ENCODE measurements around the gene MTCH2. TPM values are rescaled to one million over a fixed set of nuclear protein-coding genes. Genes with fewer than 3 reads are reported as not detected.
"Not testable (repeated sequence)": the region's sequence is repeated elsewhere in the genome, so short reads cannot be mapped to it uniquely, and the experiment has no call there.

Gene MTCH2
- polyA plus RNA-seq, 1 experiment = 194 TPM

DNA sequence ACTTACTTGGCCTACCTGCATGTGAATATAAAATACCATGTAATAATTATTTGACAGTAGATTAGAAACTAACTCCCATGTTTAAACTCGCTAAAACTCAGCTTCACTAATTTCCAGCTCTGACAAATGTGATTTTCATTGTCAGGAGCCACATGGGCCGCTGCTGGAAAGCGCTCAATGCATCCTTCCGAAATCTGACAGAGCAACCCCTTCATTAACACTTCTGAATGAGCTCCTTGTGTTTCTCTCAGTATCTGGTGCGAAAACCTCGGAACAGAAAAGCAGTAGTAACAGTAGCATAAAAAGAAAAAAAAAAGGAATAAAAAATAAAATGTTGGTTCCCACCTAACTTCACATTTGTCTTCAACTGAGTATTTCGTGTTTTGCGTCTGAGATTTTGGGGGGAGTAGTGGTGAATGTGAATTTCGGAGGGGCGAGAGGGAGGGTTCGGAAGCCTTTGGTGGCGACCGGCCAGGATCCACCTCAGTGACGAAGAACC, 710 bp downstream of the MTCH2 start:
- POLR2A ChIA-PET = no interaction called here
- Histone ChIP-seq H3K9me3 (ENCODE audit: control insufficient read depth, insufficient read depth, low read length) (no peaks in the 10 kb centered on the region; the same call in 1 of the 2 replicates), H3K27me3 (ENCODE audit: control insufficient read depth, insufficient read depth, low read length) (no peaks in the 10 kb centered on the region), H3K27ac (ENCODE audit: low read depth, low read length) (peak overlapping the region; percentile 87), H3K4me3 (ENCODE audit: low read depth, low read length) (peak overlapping the region; percentile 85)
- CTCF ChIA-PET = interaction anchor here (0.6 to 1.2 kb wide), 2 partner anchors 22 to 87 kb away, joined by 3 read pairs; no protein-coding TSS in a partner anchor
- TF ChIP-seq, protein P1, sequence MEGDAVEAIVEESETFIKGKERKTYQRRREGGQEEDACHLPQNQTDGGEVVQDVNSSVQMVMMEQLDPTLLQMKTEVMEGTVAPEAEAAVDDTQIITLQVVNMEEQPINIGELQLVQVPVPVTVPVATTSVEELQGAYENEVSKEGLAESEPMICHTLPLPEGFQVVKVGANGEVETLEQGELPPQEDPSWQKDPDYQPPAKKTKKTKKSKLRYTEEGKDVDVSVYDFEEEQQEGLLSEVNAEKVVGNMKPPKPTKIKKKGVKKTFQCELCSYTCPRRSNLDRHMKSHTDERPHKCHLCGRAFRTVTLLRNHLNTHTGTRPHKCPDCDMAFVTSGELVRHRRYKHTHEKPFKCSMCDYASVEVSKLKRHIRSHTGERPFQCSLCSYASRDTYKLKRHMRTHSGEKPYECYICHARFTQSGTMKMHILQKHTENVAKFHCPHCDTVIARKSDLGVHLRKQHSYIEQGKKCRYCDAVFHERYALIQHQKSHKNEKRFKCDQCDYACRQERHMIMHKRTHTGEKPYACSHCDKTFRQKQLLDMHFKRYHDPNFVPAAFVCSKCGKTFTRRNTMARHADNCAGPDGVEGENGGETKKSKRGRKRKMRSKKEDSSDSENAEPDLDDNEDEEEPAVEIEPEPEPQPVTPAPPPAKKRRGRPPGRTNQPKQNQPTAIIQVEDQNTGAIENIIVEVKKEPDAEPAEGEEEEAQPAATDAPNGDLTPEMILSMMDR (IDR thresholded peaks at IDR 0.05; ENCODE audit: low read depth, low read length) = no peak
- no peak for DNase-seq (ENCODE audit: low read depth, low spot score)

- H3K9me3 ChIP-seq (ENCODE audit: control insufficient read depth, insufficient read depth, low read length); H3K27ac ChIP-seq (ENCODE audit: low read depth, low read length); H3K4me3 ChIP-seq (ENCODE audit: low read depth, low read length); H3K27me3 ChIP-seq (ENCODE audit: control insufficient read depth, insufficient read depth, low read length); DNase-seq (ENCODE audit: low read depth, low spot score); POLR2A ChIA-PET: not testable (repeated sequence)
- CTCF ChIA-PET = interaction anchor here (1.2 kb wide), 1 partner anchor 21 kb away, joined by 3 read pairs; no protein-coding TSS in a partner anchor
Measured at GRCh38 chr11:47640506-47640905, 1.9 kb downstream of the MTCH2 start.

GRCh38 chr11:47636331-47636730, 6.0 kb downstream of the MTCH2 start:
- CTCF ChIA-PET; POLR2A ChIA-PET; H3K27ac ChIP-seq (ENCODE audit: low read depth, low read length); H3K4me3 ChIP-seq (ENCODE audit: low read depth, low read length); H3K27me3 ChIP-seq (ENCODE audit: control insufficient read depth, insufficient read depth, low read length); DNase-seq (ENCODE audit: low read depth, low spot score); H3K9me3 ChIP-seq (ENCODE audit: control insufficient read depth, insufficient read depth, low read length): not testable (repeated sequence)

DNA sequence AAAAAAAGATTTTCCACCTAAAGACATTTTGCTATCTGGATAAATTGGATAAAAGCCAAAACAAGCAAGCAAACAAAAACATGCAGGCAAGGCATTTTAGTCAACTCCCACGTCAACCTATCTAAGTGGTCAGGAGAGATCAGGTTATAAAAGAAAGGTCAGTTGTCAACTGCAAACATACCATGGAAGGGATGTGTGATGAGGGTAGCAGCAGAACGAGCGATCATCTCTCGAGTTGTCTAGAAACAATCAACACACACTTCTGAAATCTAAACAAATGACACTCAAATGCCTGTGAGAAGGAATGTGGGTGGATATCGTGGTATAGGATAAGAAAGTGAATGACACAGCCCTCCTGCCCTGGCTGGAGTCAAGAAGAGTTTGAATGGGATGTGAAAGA, 10.9 kb downstream of the MTCH2 start:
- Histone ChIP-seq H3K9me3 (ENCODE audit: control insufficient read depth, insufficient read depth, low read length) (no peaks in the 10 kb centered on the region), H3K27me3 (ENCODE audit: control insufficient read depth, insufficient read depth, low read length) (no peaks in the 10 kb centered on the region), H3K27ac (ENCODE audit: low read depth, low read length) (no peak overlapping the region), H3K4me3 (ENCODE audit: low read depth, low read length) (no peak overlapping the region)
- ChIA-PET POLR2A (no interaction called here), CTCF (no interaction called here)
- TF ChIP-seq, protein P1 (IDR thresholded peaks at IDR 0.05; ENCODE audit: low read depth, low read length) = no peak
- no peak for DNase-seq (ENCODE audit: low read depth, low spot score)

- H3K27me3 ChIP-seq (ENCODE audit: control insufficient read depth, insufficient read depth, low read length) = no peaks in the 10 kb centered on the region
- TF ChIP-seq, protein P1 (IDR thresholded peaks at IDR 0.05; ENCODE audit: low read depth, low read length) = no peak
- DNase-seq (ENCODE audit: low read depth, low spot score) = no peak
- ChIA-PET POLR2A (no interaction called here), CTCF (interaction anchor here (0.6 to 1.8 kb wide), 2 partner anchors 11 to 189 kb away, joined by 5 to 7 read pairs; no protein-coding TSS in a partner anchor)
- no peak overlapping the region for H3K4me3 ChIP-seq (ENCODE audit: low read depth, low read length)
- H3K27ac ChIP-seq (ENCODE audit: low read depth, low read length) = no peak overlapping the region
- H3K9me3 ChIP-seq (ENCODE audit: control insufficient read depth, insufficient read depth, low read length) = no peaks in the 10 kb centered on the region
Measured at GRCh38 chr11:47628026-47628425, 14.3 kb downstream of the MTCH2 start.

DNA sequence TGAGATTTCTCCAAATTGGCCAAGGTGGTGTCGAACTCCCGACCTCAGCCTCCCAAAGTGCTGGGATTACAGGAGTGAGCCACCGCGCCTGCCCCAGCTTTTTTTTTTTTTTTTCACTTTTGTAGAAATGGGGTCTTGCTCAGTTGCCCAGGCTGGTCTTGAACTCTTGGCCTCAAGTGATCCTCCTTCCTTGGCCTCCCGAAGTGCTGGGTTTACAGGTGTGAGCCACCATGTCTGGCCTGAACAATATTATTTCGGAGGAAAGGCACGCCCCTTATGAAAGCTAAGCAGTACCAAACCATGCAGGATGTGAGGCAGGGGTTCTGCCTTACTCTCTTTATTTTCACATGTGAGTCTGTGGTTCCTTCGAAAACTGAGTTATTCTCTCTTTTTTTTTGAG, 16.1 kb downstream of the MTCH2 start:
- H3K27ac ChIP-seq (ENCODE audit: low read depth, low read length) = no peak overlapping the region
- no peaks in the 10 kb centered on the region for H3K27me3 ChIP-seq (ENCODE audit: control insufficient read depth, insufficient read depth, low read length)
- no peak for DNase-seq (ENCODE audit: low read depth, low spot score)
- ChIA-PET CTCF (interaction anchor here (1.3 kb wide), 1 partner anchor 9 kb away, joined by 4 read pairs; no protein-coding TSS in a partner anchor), POLR2A (no interaction called here)
- TF ChIP-seq, protein P1 (IDR thresholded peaks at IDR 0.05; ENCODE audit: low read depth, low read length) = no peak
- H3K4me3 ChIP-seq (ENCODE audit: low read depth, low read length) = no peak overlapping the region
- H3K9me3 ChIP-seq (ENCODE audit: control insufficient read depth, insufficient read depth, low read length) = no peaks in the 10 kb centered on the region
